HuH-7.5 (cell line): ENCODE data around the gene SUV39H1.
A peak's percentile ranks its signal among the peaks of the same experiment; 100 is the strongest.
"Not testable (repeated sequence)": the region's sequence is repeated elsewhere in the genome, so short reads cannot be mapped to it uniquely, and the experiment has no call there.

Experiments used
- DNase-seq: peaks from one replicate; pipeline ENCODE4 v3.0.0; 2011; ENCODE audit warnings: low spot score

The SUV39H1 gene

GRCh38 chrX:48688531-48689150 is 7.9 kb upstream of the SUV39H1 start:
- no peak for DNase-seq

- no peak for DNase-seq
Observed at GRCh38 chrX:48689208-48689920, 7.2 kb upstream of the SUV39H1 start.

- DNase-seq, result not testable (repeated sequence)
Observed at GRCh38 chrX:48691746-48692145, 4.8 kb upstream of the SUV39H1 start.

- DNase-seq, result no peak
Observed at GRCh38 chrX:48694776-48695533, 1.6 kb upstream of the SUV39H1 start.

GRCh38 chrX:48695534-48695896 is 1.0 kb upstream of the SUV39H1 start:
- DNase-seq, result no peak

- DNase-seq, result peak; percentile 44
Observed at GRCh38 chrX:48695925-48696300, 621 bp upstream of the SUV39H1 start.

GRCh38 chrX:48696909-48697727 is 584 bp downstream of the SUV39H1 start:
- peak; percentile 51 for DNase-seq

- no peak for DNase-seq
Observed at GRCh38 chrX:48698306-48698705, 1.8 kb downstream of the SUV39H1 start.

- DNase-seq, result no peak
Observed at GRCh38 chrX:48700246-48700645, 3.7 kb downstream of the SUV39H1 start.

- DNase-seq, result no peak
Observed at GRCh38 chrX:48700951-48701653, 4.6 kb downstream of the SUV39H1 start.

GRCh38 chrX:48702032-48702431 is 5.5 kb downstream of the SUV39H1 start:
- no peak for DNase-seq

GRCh38 chrX:48702716-48703115 is 6.2 kb downstream of the SUV39H1 start:
- DNase-seq, result no peak

- DNase-seq, result no peak
Observed at GRCh38 chrX:48703228-48703627, 6.7 kb downstream of the SUV39H1 start.

- no peak for DNase-seq
Observed at GRCh38 chrX:48703642-48704481, 7.3 kb downstream of the SUV39H1 start.

GRCh38 chrX:48705871-48706270 is 9.3 kb downstream of the SUV39H1 start:
- DNase-seq, result no peak

GRCh38 chrX:48709522-48710112 is 13.1 kb downstream of the SUV39H1 start:
- no peak for DNase-seq

GRCh38 chrX:48711162-48711928 is 14.8 kb downstream of the SUV39H1 start:
- DNase-seq, result no peak

- DNase-seq, result no peak
Observed at GRCh38 chrX:48711929-48712505, 15.5 kb downstream of the SUV39H1 start.

- DNase-seq, result no peak
Observed at GRCh38 chrX:48713847-48714246, 17.3 kb downstream of the SUV39H1 start.
